Measurements from ENCODE around the gene KAT14.
"Not testable (repeated sequence)": the region's sequence is repeated elsewhere in the genome, so short reads cannot be mapped to it uniquely, and the experiment has no call there.

The KAT14 gene

DNA sequence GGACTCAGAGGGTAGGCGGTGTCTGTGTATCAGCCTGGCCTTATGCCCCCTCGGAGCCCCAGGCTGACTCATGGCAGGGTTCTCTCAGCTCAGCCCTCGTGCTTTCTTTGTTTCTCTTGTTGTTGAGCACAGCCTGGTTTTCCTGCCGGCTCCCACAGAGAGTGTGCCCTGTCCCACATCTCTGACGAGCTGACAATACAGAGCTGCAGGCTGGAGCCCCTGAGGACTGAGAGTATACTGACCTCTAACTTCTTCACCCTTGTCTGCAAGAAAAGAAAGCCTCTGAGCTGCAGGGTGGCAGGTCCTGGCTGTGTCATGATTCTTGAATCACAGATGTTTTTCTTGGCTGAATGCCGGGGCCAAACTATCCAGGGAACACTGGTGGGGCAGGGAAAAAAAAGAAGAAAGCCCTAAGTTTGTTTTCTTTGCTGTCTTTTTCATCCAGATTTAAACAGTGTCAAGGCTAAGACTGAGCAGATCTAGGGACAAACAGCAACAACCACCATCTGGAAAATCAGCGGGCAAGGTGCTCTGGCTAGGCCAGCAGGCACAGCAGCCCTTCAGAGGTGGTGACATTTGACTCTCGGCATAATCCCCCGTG, 87.4 kb downstream of the KAT14 start:
- DNase-seq = no peak

DNA sequence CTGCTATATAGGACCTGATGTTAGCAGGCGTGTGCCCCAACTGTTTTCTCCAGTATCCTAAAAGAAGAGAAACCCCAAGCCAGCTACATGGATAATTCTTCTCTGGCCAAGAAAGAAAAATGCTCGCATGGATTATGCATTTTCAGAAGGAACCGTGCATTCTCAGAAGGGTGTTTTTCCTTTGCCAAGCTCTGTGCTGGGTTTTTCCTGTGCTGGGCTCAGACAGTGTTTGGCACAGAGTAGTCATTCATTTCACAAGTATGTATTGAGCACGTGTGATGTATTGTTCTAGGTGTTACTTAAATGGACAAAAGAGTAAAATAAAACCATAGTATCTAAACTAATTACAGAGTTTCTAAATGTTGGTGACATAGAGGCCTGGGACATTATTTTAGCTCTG, 88.0 kb downstream of the KAT14 start:
- DNase-seq = no peak

DNA sequence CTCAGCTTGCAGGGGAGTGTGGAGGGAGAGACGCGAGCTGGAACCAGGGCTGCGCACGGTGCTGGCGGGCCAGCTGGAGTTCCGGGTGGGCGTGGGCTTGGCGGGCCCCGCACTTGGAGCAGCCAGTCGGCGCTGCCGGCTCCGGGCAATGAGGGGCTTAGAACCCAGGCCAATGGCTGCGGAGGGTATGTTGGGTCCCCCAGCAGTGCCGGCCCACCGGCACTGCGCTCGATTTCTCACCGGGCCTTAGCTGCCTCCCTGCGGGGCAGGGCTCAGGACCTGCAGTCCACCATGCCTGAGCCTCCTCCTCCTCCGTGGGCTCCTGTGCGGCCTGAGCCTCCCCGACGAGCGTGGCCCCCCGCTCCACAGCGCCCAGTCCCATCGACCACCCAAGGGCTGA, 89.1 kb downstream of the KAT14 start:
- not testable (repeated sequence) for DNase-seq

DNA sequence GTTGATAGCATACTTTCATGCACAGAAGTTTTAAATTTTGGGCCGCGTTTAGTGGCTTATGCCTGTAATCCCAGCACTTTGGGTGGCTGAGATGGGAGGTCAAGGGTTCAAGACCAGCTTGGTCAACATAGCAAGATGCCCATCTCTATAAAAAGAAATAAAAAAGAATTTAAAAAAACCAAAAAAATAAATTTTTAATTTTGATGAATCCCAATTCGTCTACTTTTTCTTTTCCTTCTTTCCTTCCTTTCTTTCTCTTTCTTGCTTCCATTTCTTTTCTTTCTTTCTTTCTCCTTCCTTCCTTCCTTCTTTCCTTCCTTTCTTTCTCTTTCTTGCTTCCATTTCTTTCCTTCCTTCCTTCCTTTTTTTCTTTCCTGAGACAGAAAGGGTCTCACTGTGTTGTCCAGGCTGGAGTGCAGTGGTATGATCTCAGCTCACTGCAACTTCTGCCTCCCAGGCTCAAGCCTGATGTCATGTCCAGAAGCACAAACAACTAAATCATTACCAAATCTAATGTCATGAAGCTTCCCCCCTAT, 95.8 kb downstream of the KAT14 start:
- DNase-seq = no peak
